ENCODE measurements around the gene GPALPP1. TPM values are rescaled to one million over a fixed set of nuclear protein-coding genes. Genes with fewer than 3 reads are reported as not detected.

Gene GPALPP1
- total and polyA plus RNA-seq, 12 donors = 9.6 to 42.0 (median 20.9) TPM

GRCh38 chr13:44954224-44954623, 35.1 kb upstream of the GPALPP1 start:
- Histone ChIP-seq H3K4me3 (no peak overlapping the region), H3K4me1 (replicated peaks in 1 of 2) (no peaks in the 10 kb centered on the region), H3K36me3 (replicated peaks in 1 of 2) (no peaks in the 10 kb centered on the region), H3K27me3 (no peaks in the 10 kb centered on the region), H3K27ac (no peak overlapping the region), H3K9me3 (replicated peaks in 1 of 3) (no peaks in the 10 kb centered on the region)
- DNase-seq = no peak
- WGBS, 4 donors = 94 to 98% (median 97%) methylated on average over 7 of the region's 7 CpGs
- TF ChIP-seq CTCF (IDR thresholded peaks at IDR 0.05) = no peak
- intact Hi-C loops (cut with DNase I) = no loop called here

GRCh38 chr13:44955406-44955805, 33.9 kb upstream of the GPALPP1 start:
- intact Hi-C loops (cut with DNase I) = no loop called here
- DNase-seq = no peak
- H3K4me1 ChIP-seq (replicated peaks in 1 of 2) = no peaks in the 10 kb centered on the region
- no peak overlapping the region for H3K4me3 ChIP-seq
- WGBS, 4 donors = 91 to 98% (median 92%) methylated on average over 3 of the region's 3 CpGs
- no peaks in the 10 kb centered on the region for H3K9me3 ChIP-seq (replicated peaks in 1 of 3)
- H3K36me3 ChIP-seq (replicated peaks in 1 of 2) = no peaks in the 10 kb centered on the region
- no peak overlapping the region for H3K27ac ChIP-seq
- no peaks in the 10 kb centered on the region for H3K27me3 ChIP-seq
- TF ChIP-seq CTCF (IDR thresholded peaks at IDR 0.05) = no peak
- no peak for TF ChIP-seq POLR2A (IDR thresholded peaks at IDR 0.05)

- no peak overlapping the region for H3K4me3 ChIP-seq
- no peaks in the 10 kb centered on the region for H3K27me3 ChIP-seq
- DNase-seq = no peak
- peaks cover 0 to 9% (median 7%) of the 10 kb centered on the region in 3 donors for H3K9me3 ChIP-seq (replicated peaks in 1 of 3)
- 96 to 98% (median 97%) methylated on average over 2 of the region's 2 CpGs for WGBS, 4 donors
- H3K4me1 ChIP-seq (replicated peaks in 1 of 2) = peaks cover 0 to 2% of the 10 kb centered on the region in 2 donors
- TF ChIP-seq CTCF (IDR thresholded peaks at IDR 0.05) = no peak
- no peak for TF ChIP-seq POLR2A (IDR thresholded peaks at IDR 0.05)
- H3K36me3 ChIP-seq (replicated peaks in 1 of 2) = peaks cover 0 to 16% of the 10 kb centered on the region in 2 donors
- H3K27ac ChIP-seq = no peak overlapping the region
- intact Hi-C loops (cut with DNase I) = no loop called here
Observed at GRCh38 chr13:44961997-44962396, 27.3 kb upstream of the GPALPP1 start.

- intact Hi-C loops (cut with DNase I) = loop anchor here in 1 of 2 donors (5.0 kb wide), 1 partner anchor 41 kb away; no protein-coding TSS in a partner anchor
- H3K36me3 ChIP-seq (replicated peaks in 1 of 2) = peaks cover 0 to 16% of the 10 kb centered on the region in 2 donors
- 24 to 28% (median 25%) methylated on average over 3 of the region's 3 CpGs for WGBS, 4 donors
- H3K9me3 ChIP-seq (replicated peaks in 1 of 3) = no peaks in the 10 kb centered on the region
- TF ChIP-seq CTCF (IDR thresholded peaks at IDR 0.05) = peak in 5 of 6 experiments; percentile 22 to 62 (median 38)
- no peak for TF ChIP-seq POLR2A (IDR thresholded peaks at IDR 0.05)
- H3K4me3 ChIP-seq = no peak overlapping the region
- H3K4me1 ChIP-seq (replicated peaks in 1 of 2) = peaks cover 13 to 26% of the 10 kb centered on the region in 2 donors
- no peaks in the 10 kb centered on the region for H3K27me3 ChIP-seq
- peak overlapping the region; percentile 12 to 74 (median 38) for H3K27ac ChIP-seq
- peak in 3 of 7 donors; percentile 11 to 45 (median 17) for DNase-seq
Observed at GRCh38 chr13:44967704-44968433, 21.5 kb upstream of the GPALPP1 start.
